ENCODE data around the gene EGFR. TPM values are rescaled to one million over a fixed set of nuclear protein-coding genes. Genes with fewer than 3 reads are reported as not detected.
"Not testable (repeated sequence)": the region's sequence is repeated elsewhere in the genome, so short reads cannot be mapped to it uniquely, and the experiment has no call there.

Gene EGFR
- total RNA-seq, 2 donors from 2014 or later = 21.1 to 22.5 TPM

DNA sequence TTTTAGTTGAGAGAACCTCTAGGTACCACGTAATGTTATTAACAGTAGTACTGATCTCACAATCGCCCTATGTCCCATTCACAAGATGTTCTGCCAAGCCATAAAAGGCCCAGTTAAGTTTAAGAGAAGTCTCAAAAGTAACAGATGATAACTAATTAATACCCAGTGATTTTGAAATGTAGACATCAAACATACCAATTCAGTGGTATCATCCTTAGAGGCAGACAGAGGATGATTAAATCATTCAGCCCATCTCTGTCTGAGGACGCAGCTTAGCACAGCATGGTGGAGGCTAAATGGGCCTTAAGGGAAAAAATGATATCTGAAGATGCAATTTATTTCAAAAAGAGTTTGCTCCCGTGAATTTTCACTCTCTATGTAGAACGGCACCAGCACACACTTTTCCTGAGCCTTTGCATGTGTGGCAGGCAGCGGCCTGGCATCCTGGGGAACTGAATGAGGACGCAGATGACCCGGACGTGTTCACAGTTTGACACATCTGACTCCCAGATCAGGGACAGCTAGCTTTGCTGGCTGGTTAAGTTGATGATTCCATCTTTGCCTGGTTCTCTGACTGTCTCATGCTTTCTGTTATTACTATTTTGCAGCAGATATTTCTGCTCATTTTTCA lies 13.4 kb downstream of the EGFR start:
- Histone ChIP-seq H3K4me3 (no peak overlapping the region), H3K9me3 (no peaks in the 10 kb centered on the region), H3K27me3 (no peaks in the 10 kb centered on the region), H3K4me1 (peaks cover 0 to 17% of the 10 kb centered on the region in 2 donors), H3K36me3 (no peaks in the 10 kb centered on the region), H3K27ac (no peak overlapping the region)
- TF ChIP-seq, protein P1, sequence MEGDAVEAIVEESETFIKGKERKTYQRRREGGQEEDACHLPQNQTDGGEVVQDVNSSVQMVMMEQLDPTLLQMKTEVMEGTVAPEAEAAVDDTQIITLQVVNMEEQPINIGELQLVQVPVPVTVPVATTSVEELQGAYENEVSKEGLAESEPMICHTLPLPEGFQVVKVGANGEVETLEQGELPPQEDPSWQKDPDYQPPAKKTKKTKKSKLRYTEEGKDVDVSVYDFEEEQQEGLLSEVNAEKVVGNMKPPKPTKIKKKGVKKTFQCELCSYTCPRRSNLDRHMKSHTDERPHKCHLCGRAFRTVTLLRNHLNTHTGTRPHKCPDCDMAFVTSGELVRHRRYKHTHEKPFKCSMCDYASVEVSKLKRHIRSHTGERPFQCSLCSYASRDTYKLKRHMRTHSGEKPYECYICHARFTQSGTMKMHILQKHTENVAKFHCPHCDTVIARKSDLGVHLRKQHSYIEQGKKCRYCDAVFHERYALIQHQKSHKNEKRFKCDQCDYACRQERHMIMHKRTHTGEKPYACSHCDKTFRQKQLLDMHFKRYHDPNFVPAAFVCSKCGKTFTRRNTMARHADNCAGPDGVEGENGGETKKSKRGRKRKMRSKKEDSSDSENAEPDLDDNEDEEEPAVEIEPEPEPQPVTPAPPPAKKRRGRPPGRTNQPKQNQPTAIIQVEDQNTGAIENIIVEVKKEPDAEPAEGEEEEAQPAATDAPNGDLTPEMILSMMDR (IDR thresholded peaks at IDR 0.05) = no peak
- no peak for DNase-seq (ENCODE audit: low spot score)

DNA sequence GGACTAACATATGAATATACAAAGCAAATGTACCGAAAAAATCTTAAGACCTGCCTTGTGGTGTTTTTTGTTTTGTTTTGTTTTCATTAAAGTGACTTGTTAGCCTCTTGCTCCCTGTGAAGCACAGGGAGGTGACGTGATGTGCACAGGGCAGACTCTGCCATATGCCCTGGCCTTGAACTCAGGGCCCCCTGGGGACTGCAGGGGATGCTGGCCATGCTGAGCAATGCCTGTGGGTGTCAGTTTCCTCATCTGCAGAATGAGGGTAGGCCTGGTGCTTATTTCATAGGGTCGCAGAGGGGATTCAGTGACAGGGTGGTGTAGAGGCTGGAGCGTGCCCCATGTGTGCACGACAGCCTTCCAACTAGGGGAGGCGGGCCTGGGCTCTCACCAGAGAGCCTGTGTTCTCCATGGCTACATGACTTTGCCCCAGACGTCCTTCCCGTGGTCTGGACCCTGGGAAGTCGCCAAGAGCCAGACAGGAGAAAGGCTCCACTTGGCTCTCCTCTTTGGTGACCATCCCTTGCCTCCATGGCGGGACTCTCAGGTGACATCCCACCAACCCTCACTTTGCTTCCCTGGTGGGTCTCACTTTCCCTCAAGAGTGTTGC lies 14.5 kb downstream of the EGFR start:
- TF ChIP-seq, protein P1 (IDR thresholded peaks at IDR 0.05) = no peak
- H3K27me3 ChIP-seq = no peaks in the 10 kb centered on the region
- no peaks in the 10 kb centered on the region for H3K9me3 ChIP-seq
- no peak overlapping the region for H3K4me3 ChIP-seq
- no peaks in the 10 kb centered on the region for H3K36me3 ChIP-seq
- H3K4me1 ChIP-seq = peaks cover 0 to 12% of the 10 kb centered on the region in 2 donors
- H3K27ac ChIP-seq = no peak overlapping the region
- no peak for DNase-seq (ENCODE audit: low spot score)

DNA sequence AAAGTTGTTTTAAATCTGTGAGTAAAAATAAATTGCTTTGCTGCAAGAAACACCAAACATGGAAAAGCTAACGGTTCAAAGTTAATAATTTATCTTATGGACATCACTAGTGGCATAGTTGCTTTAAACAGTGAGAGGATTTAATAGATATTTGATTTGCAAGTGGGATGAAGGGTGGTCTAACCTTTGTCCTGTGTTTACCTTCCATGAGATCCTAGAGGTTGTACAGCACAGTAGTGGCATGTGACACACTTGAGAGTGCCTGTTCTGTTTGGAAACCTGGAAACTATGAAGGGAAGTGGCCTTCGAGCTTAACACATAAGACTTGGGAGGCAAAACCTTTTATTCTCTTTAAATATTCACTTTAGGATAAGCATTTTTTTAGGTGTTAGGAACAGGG lies 16.0 kb downstream of the EGFR start:
- DNase-seq (ENCODE audit: low spot score) = no peak
- TF ChIP-seq, protein P1 (IDR thresholded peaks at IDR 0.05) = no peak
- H3K36me3 ChIP-seq = no peaks in the 10 kb centered on the region
- H3K4me3 ChIP-seq = no peak overlapping the region
- peaks cover 0 to 12% of the 10 kb centered on the region in 2 donors for H3K4me1 ChIP-seq
- H3K27me3 ChIP-seq = no peaks in the 10 kb centered on the region
- no peaks in the 10 kb centered on the region for H3K9me3 ChIP-seq
- no peak overlapping the region for H3K27ac ChIP-seq

DNA sequence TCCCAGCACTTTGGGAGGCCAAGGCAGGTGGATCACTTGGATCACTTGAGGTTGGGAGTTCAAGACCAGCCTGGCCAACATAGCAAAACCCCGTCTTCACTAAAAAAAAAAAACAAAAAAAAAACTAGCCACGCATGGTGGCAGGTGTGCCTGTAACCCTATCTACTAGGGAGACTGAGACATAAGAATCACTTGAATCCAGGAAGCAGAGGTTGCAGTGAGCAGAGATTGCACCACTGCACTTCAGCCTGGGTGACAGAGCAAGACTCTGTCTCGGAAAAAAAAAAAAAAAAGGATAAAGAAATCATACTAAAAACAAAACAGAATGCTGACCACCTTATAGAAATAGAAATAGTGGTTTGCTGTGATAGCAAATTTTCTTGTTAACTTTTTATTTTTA lies 16.6 kb downstream of the EGFR start:
- H3K4me1 ChIP-seq = peaks cover 0 to 12% of the 10 kb centered on the region in 2 donors
- H3K27ac ChIP-seq; DNase-seq (ENCODE audit: low spot score); H3K9me3 ChIP-seq; H3K4me3 ChIP-seq; H3K36me3 ChIP-seq; H3K27me3 ChIP-seq: not testable (repeated sequence)

DNA sequence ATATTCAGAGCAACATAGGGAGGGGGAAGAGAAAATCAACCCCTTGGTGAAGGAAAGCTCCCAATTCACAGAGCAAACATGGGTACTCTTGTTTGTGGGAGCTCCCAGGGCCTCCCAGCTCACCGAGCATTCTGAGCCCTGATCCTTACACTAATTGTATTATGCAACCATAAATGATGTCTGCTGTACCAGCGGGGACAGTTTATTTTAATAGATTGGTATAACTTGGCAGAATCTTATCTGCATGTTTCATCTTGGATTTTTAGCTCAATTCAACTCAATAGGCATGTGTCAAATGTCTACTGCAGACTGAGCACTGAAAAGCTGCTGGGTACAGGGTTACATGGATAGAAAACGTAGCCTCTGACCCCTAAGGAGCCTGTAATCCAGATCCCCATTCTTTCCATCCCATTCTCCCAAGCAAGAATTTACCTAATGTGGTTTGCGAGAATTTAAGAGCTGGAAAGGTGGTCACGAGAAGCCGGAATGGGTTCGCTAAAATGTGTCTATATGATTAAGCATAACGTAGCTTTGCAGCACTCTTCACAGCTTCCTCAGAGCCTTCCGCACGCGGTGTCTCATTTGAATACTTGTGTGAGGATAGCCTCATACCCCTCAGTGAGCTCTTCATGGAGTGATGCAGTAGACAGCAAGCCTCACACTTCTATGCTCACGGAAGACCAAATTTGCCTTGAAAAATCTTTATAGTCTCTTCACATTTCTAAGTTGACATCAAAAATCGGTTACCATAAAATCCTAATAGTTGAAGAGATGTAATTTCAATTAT lies 18.3 kb downstream of the EGFR start:
- Histone ChIP-seq H3K27ac (no peak overlapping the region), H3K4me3 (no peak overlapping the region), H3K4me1 (peaks cover 0 to 7% of the 10 kb centered on the region in 2 donors), H3K27me3 (no peaks in the 10 kb centered on the region), H3K36me3 (no peaks in the 10 kb centered on the region), H3K9me3 (no peaks in the 10 kb centered on the region)
- TF ChIP-seq, protein P1 (IDR thresholded peaks at IDR 0.05) = no peak
- DNase-seq (ENCODE audit: low spot score) = no peak

DNA sequence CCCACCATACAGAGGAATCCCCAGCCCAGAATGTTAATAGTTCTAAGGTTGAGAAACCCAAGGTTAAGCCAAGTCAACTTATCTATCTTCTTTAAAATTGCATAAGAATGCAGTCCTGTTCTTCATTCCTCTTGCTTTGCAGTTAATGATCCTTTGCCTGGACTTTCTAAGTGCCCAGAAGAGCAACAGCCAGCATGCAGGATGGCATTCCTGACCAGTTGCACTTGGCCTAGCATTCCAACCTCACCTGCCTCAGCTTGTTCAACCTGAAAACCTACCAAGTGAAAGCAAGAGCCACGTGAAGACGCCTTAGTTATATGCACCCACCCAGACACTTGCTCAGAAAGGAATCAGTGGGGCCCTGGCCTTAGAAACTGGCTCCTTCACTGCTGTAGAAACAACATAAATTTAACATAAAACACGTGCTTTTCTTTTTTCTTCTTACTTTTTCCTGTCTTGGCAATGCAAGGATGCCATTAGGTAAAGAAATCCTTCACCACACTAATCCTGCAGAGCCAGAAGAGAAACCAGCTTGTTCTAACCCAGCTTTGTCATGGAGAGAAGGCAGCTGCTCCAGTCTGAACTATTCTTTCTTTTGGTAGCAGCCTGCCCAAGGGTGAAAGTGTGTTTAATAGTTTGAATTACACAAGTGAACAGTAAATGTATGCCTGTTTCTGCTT lies 25.0 kb downstream of the EGFR start:
- DNase-seq (ENCODE audit: low spot score) = no peak
- H3K27ac ChIP-seq = peak overlapping the region in 1 of 2 donors; percentile 2
- TF ChIP-seq, protein P1 (IDR thresholded peaks at IDR 0.05) = no peak
- H3K4me3 ChIP-seq = no peak overlapping the region
- H3K4me1 ChIP-seq = peaks cover 0 to 17% of the 10 kb centered on the region in 2 donors
- H3K27me3 ChIP-seq = no peaks in the 10 kb centered on the region
- no peaks in the 10 kb centered on the region for H3K9me3 ChIP-seq
- H3K36me3 ChIP-seq = no peaks in the 10 kb centered on the region
